GM19240 (cell line): ENCODE measurements around the gene CAMSAP1.

Experiments used
- DNase-seq: peaks from one replicate; pipeline ENCODE4 v3.0.0; 2011; ENCODE audit warnings: low spot score; ENCODE audit not compliant: insufficient read length

Gene CAMSAP1

DNA sequence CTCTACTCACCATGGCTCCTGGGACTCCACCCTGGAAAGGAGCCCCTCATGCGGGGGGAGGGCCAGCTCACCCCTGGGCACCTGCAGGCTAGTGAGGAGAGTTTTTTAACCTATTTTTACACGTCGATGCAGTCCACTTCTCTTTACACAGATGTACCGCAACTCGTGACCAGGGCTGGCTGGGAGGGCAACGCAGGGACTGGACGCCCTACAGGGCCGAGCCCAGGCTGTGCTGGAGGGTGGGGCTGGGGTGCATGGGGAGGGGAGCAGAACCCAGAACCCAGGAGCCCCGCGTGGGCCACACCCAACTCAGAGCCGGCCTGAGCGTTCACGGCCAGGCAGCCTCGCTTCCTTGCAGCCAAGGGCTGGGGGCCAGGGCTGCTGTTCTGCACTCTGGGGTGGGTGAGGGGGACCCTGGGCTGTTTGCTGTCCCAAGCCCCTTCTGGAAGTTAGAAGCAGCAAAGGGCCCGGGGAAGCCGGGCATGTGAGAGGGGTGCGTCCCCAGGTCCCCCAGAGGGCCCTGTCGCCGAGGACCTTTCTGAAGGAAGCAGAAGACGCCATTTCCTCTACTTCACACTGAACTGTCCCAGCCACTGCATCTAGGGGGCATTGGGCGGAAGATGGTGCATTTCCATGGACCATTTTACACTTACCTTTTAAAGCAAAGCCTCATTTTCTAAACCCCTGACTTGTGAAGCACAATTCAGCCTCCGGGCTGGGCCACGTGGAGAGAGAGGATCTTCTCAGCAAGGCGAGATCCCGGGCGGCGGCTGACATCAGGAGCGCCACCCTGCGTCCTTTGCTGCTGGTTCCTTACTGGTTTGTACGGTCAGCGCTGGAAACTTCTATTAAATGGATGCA is 114.8 kb downstream of the CAMSAP1 start:
- no peak for DNase-seq

GRCh38 chr9:135791431-135792267 is 115.7 kb downstream of the CAMSAP1 start:
- DNase-seq: no peak

- DNase-seq: no peak
These were observed 116.5 kb downstream of the CAMSAP1 start for GRCh38 chr9:135790850-135791249.

DNA sequence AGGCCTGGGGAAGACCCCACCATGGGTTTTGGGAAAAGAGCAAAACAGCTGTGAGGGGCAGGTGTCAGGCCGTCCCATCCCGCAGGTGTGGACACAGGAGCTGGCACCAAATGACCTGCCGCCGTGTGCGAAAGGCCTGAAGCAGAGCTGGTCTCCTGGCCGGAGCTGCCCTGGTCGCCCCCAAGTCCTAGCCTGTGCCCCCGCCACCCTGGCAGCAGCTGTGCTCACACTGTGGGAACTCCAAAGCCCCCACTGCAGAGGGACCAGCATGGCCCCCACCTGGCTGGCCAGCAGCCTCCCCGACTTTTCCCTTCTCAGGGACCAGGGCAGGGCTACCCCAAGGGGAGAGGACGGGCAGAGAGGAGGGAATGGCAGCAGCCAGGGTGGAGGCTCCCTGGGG is 117.0 kb downstream of the CAMSAP1 start:
- no peak for DNase-seq

- DNase-seq: no peak
These were observed 117.5 kb downstream of the CAMSAP1 start for GRCh38 chr9:135789838-135790291.

DNA sequence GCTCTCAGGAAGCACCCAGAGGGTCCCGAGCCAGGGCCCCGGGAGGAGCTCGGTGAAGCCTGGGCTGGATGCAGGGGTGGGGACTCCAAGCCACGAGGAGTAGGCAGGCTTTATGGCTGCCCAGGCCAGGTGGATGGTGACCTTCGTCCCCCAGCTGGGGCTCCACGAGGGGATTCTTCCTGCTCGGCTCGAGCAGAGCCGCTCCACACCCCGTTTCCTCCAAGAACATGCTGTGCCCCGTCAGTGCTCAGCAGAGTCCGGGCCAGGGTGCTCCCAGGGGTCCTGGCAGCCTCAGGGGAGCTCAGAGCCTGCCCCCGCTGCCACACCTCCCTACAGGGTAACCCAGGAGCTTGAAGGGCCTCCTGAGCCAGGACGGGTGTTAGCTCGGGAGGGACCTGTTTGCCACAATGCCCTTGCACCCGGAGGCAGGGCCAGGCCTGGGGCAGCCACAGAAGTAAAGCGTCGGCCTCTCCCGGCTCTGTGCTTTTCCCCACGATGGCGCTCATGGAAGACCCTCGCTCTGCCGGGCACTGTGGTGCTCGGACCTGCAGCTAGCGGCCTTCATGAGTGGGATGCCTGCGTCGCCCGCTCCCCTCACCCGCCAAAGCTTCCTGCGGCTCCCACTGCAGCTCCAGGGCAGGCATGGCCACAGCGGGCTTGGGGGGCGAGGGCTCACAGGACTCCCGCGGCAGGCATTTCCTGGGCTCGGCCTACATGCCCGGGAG is 118.6 kb downstream of the CAMSAP1 start:
- no peak for DNase-seq

DNA sequence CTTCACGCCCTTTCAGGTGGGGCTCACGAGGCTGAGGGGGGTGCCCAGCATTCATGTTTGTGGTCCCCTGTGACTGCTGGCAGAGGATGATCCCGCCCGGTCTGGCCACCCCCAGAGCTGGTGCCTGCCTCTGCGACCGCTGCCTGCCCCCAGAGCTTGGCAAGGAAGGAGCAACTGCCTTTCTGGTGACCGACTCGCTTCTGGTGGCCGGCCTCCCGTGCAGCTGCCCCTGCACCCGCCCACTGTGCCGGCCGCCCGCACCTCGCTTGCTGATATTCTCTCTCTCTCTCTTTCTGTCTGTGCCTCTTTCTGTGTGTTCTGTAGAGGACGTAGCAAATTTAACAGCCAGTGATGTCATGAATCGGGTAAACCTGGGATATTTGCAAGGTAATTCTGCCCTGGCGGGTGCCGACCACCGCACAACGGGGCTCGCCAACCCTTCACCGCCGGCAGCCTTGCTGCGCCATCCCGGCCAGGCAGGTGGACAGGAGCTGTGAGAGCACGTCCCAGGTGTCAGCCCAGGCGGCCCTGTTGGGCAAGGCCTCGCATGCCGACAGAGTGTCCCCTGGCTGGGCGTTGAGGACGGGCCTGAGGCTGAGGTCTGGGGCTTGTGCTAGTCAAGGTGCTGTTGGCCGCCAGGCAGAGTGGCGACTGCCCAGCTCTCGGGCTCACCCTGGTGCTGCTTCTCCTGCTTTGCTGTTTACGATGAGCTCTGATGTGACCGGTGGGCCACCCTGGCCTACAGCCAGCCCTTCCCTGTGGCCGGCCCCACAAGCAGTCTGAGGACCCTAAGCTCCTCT is 119.4 kb downstream of the CAMSAP1 start:
- DNase-seq: no peak

- DNase-seq: no peak
These were observed 120.0 kb downstream of the CAMSAP1 start for GRCh38 chr9:135787317-135787716.

DNA sequence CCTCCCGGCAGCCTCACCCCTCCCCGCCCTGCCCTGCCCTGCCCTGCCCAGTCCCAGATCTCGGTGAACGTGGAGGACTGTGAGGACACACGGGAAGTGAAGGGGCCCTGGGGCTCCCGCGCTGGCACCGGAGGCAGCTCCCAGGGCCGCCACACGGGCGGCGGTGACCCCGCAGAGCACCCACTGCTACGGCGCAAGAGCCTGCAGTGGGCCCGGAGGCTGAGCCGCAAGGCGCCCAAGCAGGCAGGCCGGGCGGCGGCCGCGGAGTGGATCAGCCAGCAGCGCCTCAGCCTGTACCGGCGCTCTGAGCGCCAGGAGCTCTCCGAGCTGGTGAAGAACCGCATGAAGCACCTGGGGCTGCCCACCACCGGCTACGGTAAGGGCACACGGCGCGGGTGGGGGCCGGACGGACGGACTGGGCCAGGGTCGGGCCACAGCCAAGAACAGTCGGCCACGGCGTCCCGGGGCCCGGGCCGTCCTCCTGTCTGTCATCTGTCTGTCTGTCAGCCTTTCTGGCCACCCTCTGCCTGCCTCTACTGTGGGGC is 121.1 kb downstream of the CAMSAP1 start:
- no peak for DNase-seq

DNA sequence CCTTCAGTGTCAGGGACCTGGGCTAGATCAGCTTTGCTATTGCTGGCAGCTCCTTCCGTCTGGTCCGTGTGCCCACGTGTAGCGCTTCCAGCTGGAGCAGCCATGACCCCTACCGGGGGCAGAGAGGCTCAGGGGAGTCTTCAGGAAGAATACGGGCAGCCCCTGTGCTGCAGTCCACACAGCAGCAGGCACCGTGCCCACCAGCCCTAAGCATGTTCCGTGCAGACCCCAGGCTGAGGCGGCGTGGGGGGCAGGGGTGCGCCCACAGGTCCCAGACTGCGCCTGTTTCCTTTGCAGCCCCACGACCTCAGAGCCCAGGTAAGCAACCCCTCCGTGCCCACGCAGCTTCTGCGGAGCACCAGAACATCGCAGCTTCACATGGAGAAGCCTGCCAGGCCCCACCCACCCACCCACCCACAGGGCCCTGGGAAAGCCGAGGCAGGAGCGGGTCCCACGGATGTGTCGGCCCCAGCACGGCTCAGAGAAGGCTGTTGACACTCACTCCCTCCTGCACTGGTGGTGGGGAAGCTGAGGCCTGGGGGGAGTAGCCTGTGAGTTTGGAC is 122.3 kb downstream of the CAMSAP1 start:
- DNase-seq: no peak

GRCh38 chr9:135783540-135784245 is 123.7 kb downstream of the CAMSAP1 start:
- DNase-seq: no peak

DNA sequence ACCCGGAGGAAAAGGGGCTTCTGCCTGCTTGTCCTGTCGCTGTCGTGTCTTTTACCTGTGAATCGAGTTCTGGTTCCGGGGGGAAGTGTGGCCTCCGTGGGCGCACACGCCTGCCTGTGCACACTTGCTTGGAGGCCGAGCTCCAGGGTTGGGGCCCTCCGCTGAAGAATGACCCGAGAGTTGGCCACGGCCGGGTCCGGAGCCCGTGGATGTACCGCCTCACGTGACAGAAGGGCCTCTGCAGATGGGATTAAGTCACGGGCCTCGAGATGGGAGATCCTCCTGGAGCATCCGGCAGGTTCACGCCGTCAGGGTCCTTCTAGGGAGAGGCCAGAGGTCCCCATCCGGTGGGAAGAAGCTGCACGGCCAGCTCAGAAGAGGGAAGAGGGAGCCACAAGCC is 124.4 kb downstream of the CAMSAP1 start:
- DNase-seq: no peak

DNA sequence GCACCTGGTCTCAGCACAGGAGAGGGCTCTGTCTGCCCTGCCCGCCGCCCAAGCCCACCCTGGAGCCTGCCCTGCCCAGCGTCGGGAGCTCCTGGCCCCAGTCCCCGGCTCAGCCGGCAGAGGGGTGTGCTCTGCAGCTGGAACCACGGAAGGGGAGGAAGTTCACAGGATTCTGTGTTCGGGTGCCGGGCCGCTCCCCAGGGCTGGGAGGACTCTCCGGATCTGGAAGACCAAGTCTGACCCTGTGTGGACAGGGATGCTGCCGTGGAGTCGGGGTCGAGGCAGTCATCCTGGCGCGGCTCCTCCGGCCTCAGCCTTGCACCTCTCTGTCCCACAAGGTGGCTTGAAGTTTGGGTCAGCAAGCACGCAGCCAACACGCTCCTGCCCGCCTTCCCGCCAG is 126.7 kb downstream of the CAMSAP1 start:
- DNase-seq: no peak

GRCh38 chr9:135780086-135780485 is 127.3 kb downstream of the CAMSAP1 start:
- no peak for DNase-seq

- no peak for DNase-seq
These were observed 127.8 kb downstream of the CAMSAP1 start for GRCh38 chr9:135779571-135779970.

GRCh38 chr9:135778421-135778820 is 128.9 kb downstream of the CAMSAP1 start:
- no peak for DNase-seq

DNA sequence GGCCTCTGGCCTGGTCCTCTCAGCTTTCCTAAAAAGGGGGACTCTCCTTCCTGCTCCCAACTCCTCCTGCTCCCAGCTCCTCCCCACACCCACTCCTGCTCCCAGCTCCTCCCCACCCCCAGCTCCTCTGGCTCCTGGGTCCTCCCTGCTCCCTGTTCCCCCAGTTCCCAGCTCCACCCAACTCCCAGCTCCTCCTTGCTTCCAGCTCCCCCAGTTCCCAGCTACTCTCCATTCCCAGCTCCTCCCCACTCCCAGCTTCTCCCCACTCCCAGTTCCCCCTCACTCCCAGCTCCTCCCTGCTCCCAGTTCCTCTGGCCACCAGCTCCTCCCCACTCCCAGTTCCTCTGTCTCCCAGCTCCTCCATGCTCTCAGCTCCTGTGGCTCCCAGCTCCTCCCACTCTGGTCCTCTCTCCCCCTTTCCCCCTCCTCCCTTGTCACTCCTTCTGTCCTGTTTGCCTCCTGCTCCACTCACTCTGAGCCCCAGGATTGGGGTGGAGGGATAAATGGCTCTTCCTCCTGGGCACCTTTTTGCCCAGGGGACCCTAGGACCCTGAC is 129.6 kb downstream of the CAMSAP1 start:
- no peak for DNase-seq

- DNase-seq: no peak
These were observed 130.3 kb downstream of the CAMSAP1 start for GRCh38 chr9:135776893-135777622.

DNA sequence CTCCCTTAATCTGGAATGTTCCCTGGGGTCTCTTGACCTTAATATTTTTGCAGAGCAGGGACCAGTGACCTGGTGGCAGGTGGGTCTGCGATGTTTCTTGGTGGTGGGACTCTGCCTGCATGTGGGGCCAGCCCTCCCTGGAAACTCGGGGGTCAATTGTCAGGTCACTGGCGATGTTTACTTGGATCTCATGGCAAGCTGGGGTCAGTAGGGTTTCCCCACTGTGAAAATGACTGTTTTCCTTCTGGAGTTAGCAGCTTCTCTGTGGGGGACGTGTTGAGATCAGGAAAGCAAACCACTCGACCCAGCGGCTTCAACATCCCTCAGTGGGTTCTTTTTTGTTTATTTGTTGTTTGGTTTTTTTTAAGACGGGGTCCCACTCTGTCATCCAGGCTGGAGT is 131.4 kb downstream of the CAMSAP1 start:
- no peak for DNase-seq
